GM23248 (cell line): ENCODE measurements around the gene ZNF428.

Experiments
- EZH2 ChIP-seq: fragments of 200-600 bp; sonication (generic); IDR thresholded peaks from 2 replicates; pipeline ENCODE4 v1.6.1; 2018; ENCODE audit warnings: antibody characterized with exemption, mild to moderate bottlenecking; ENCODE audit not compliant: insufficient read depth, poor library complexity, severe bottlenecking
- EZH2phosphoT487 ChIP-seq: fragments of 200-600 bp; sonication (generic); IDR thresholded peaks from 2 replicates; pipeline ENCODE4 v1.6.1; 2018; ENCODE audit warnings: antibody characterized with exemption, moderate library complexity, mild to moderate bottlenecking, low read depth; ENCODE audit not compliant: insufficient read depth

- TF ChIP-seq EZH2 (no peak), EZH2phosphoT487 (no peak)
Measured at GRCh38 chr19:43598445-43599240, 20.8 kb downstream of the ZNF428 start.
